NK-92 treated with Interleukin-12 subunit alpha and Interleukin-12 subunit beta, amount 100 ng/mL, for 24 hours (cell line): ENCODE results near the gene ATP6V0C.
"Not testable (repeated sequence)": the region's sequence is repeated elsewhere in the genome, so short reads cannot be mapped to it uniquely, and the experiment has no call there.

Source experiments
- DNase-seq: peaks from one replicate; lab custom pipeline; 2025; lab: John Stamatoyannopoulos, UW

The ATP6V0C gene

GRCh38 chr16:2550283-2550878 is 36.6 kb downstream of the ATP6V0C start:
- not testable (repeated sequence) for DNase-seq

GRCh38 chr16:2551420-2551889 is 37.7 kb downstream of the ATP6V0C start:
- not testable (repeated sequence) for DNase-seq

DNA sequence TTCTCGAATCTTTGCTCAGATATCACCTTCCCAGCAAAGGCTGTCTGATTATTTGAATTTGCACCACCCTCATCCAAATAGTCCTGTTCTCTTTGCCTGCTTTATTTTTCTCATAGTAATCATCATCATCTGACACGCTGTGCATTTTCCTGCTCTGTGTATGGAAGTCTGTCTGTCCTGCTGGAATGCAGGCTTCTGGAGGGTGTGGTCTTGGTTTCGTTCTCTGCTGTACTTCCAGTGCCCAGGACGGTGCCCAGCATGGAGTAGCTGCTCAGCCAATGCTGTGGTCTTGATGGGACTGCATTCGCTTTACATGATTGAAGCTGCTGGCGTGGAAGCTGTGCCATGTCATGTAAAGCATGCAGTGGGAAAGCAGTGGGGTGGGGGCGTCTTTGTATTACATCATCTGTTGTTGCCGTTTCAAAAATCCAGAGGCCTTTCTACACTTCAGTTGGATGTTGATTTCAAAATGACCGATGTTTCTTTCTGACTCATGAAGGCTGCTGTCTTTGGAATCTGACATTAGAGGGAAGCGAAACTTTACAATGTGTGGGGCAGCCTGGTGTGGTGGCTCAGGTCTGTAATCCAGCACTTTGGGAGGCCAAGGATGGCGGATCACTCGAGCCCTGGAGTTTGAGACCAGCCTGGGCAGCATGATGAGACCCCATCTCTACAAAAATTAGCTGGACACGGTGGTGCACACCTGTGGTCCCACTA is 41.1 kb downstream of the ATP6V0C start:
- DNase-seq = not testable (repeated sequence)

DNA sequence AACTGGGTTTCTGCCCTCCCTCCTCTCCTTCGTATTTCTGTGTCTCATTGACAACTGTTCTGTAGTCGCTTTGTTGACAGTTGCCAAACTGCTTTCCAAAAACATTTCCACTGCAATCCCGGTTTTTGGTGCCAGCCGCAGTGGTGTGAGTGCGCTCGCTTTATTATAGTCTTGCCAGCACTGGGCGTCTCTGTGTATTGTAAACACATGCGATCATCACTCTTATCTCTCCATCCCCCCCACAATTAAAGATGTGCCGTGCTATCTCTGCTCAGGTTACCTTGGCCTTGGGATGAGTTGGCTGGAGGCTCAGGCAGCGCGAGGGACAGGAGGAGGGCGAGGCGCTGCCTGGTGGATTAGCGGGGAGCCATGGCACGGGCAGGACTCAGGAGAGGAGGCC is 43.4 kb downstream of the ATP6V0C start:
- DNase-seq = not testable (repeated sequence)

DNA sequence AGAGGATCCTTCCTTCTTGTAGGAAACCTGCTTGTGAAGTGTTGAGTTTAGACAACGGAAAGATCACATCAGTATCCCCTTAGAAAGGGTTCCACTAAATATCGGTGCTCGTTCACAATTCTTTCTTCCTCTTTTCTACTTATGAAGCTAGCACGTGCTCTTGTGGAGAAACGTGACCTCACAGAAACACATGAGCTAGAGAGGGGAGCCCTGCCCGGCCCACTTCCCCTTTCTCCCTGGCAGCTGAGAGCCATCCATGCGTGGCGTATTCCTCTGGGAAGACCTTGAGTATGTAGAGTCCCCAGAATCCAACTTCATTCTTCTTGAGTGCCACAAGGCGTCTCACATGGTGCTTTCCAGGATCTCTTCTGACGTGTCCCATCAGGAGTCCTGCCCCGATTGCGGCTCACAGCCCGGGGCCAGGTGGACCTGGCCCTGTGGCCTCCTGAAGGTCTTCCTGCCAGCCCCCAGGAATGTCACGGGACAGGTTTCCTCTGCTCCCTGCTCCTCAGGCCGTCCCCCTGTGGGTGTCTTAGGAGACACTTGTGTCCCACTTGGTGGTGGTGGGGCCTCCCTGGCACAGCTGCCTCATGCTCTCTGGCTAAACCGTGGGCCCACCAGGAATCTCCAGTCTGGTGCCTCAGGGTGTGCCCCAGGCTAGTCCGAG is 46.5 kb downstream of the ATP6V0C start:
- not testable (repeated sequence) for DNase-seq

- not testable (repeated sequence) for DNase-seq
These were observed 47.0 kb downstream of the ATP6V0C start for GRCh38 chr16:2560798-2561133.

DNA sequence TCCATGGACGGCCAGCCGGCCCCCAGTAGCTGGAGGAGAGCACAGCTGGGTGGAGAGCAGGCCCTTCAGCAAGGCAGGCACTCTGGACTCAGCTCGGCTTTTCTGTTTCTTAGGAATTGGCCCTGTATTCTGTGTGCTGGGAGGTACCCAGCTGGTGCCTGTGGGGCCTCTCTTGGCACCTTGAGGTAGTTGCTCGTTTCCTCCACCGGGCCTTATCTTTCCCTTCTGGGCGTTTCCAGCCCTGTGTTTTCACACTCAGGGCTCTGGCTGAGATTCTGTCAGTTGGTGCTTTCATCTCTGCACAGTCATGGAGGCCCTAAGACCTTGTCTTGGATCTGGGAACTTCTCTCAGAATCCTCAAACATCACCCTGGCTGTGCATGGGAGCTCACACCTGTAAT is 53.8 kb downstream of the ATP6V0C start:
- DNase-seq = not testable (repeated sequence)

DNA sequence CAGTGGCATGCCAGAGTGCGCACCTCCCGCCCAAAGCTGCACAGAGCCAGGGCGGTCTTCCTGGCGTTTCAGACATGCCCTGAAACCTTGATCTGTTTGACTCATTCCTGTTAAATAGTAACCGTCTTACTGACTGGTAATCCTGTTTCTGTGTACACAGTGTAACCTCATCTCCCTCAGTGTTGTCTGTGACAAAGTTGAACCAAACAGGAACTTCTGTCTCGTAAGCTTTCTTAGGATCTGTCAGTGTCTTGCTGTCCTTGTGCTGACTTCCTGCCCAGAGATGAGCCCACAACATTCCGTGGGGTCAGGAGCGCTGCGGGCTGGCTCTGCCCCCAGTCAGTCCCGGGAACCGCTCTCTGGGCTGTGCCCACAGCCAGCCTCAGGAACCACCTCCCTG is 54.8 kb downstream of the ATP6V0C start:
- DNase-seq = not testable (repeated sequence)
